Cardiac atrium fibroblast (primary cell): ENCODE results near the gene SPATA25. TPM values are rescaled to one million over a fixed set of nuclear protein-coding genes. Genes with fewer than 3 reads are reported as not detected.

ENCODE experiments used
- total RNA-seq: library from RNA; depleted of rRNA; stranded (reverse); fragments of >200 nt; gene quantifications from 2 replicates; pipeline ENCODE4 v1.2.3, GENCODE V29; 2015

Gene SPATA25
- not detected in 2 replicates for total RNA-seq

DNA sequence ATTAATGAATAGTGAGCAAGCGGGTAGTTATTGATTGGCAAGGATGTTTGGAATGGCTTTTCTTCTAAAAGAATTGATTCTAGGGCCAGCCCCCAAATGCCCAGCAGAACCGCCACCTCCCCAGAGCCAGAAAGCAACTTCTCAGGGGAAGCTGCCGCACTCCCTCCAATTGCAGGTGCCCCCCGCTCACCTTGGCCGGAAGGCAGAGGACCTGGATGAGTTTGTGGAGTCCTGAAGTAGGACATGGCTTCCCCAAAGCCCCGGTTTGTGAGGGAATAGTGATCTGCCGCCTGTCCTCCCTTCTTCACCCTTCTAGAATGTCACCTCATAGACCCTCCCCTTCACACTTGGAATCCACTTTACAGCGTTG lies at the start of gene SPATA25:
TSS of gene SPATA25 (minus strand) at position 277 of the 370 bp plus-strand sequence. CDS start at position 245, 32 bp downstream.

DNA sequence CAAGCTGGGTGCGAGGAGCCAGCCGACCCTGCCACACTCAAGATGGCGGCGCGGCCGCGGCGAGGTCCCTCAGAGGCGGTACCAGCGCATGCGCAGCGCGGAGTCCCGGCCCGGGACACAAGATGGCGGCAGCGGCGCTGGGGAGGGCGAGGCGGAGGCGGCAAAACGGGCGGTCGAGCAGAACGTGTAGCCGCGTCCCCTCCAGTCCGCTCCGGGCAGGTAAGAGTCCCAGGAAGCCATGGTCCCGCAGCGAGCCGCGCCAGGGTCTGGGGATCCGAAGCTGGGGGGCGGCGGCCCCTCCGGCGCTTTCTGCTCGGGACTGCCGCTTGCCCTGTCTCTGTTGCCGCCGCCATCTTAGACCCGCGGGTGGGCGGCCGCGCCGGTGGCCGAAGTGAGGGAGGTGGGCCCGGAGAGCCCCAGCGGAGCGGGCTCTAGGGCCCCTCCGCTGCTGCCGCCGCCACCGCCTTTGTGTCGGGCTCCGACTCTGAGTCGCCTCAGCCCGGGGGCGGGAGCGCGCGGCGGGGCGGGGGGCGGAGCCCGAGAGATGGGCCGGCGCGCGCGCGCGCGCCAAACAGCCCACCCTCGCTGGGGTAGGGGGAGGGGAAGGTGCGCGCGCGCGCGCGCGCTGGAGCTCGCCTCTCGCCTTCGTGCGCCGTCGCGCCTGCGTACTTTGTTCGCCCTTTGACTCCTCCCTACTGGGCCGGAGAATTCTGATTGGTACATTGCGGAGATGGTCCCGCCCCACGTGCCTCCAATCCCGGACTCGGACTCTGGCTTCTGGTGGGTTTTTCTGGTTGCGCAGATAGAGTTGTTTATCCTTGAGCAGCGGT lies 47.4 kb upstream of the SPATA25 start, which contains the start of gene PCIF1:
TSS of gene PCIF1 (plus strand) at position 98 of the 830 bp plus-strand sequence. CDS start 4,317 bp downstream, outside the sequence.

GRCh38 chr20:45911486-45912343 lies 24.3 kb upstream of the SPATA25 start, which contains the start of gene PLTP:
PLTP (minus strand) TSS chr20:45912155; CDS start chr20:45911452, 703 bp downstream.

GRCh38 chr20:45890985-45891983 lies 3.9 kb upstream of the SPATA25 start, which contains the start of the genes CTSA and NEURL2:
CTSA (plus strand) TSS chr20:45891335; CDS start chr20:45891569, 234 bp downstream.
NEURL2 (minus strand) TSS chr20:45891208; CDS start chr20:45890991, 217 bp downstream.

DNA sequence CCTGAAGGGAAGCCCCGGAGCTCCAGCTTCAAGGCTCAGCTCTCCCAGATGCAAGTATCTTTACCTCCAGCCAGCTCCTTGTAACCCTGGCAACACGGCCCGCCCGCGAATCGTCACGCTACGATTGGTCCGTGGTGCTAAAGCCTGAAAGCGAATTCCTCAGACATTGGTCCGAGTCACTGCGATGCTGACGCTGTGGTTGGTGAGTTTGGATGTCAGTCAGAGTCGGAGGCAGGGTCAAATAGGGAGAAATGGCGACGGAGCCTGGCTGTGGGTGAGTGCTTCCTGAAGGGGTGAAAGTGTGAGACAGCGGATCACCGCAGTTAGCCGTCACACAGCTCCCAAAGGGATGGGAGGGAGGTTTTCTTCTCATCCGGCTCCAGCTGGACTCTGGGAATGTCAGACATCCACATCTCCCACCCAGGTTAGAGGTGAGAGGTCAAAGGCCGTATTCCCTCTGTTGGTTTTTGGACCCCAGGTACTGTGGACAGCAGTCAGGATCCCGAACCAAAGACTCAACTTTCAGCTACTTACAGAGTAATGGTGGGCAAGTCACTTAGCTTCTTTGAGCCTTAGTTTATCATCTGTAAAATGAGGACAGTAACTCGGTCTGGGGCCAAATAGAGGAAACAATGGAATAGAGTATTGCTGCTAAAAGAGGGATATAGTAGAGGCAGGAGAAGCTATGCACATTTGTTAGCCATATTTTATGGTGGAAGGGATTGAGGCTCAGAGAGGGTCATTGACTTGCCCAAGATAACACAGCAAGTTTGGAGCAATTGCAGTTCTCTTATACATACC lies 6.2 kb downstream of the SPATA25 start, which contains the start of gene ZSWIM1:
TSS of gene ZSWIM1 (plus strand) at position 240 of the 801 bp plus-strand sequence. CDS start 1,366 bp downstream, outside the sequence.

GRCh38 chr20:45857114-45857881 lies 30.1 kb downstream of the SPATA25 start, which contains the start of the genes ACOT8 and ZSWIM3:
ACOT8 (minus strand) TSS chr20:45857392; CDS start chr20:45857315, 77 bp downstream.
ZSWIM3 (plus strand) TSS chr20:45857614; CDS start chr20:45857826, 212 bp downstream.

Other genes starting within 250 kb of the SPATA25 start
- gene WFDC11, start 217.4 kb downstream of the SPATA25 start, total RNA-seq: not detected in 2 replicates
- gene WFDC13, start 185.6 kb downstream of the SPATA25 start, total RNA-seq: not detected in 2 replicates
- gene WFDC10B, start 182.6 kb downstream of the SPATA25 start, total RNA-seq: not detected in 2 replicates
- not detected in 2 replicates for gene SPINT4, start 165.3 kb downstream of the SPATA25 start, total RNA-seq
- not detected in 2 replicates for gene WFDC3, start 95.7 kb downstream of the SPATA25 start, total RNA-seq
- 17.2 and 25.1 TPM in 2 replicates for gene DNTTIP1, start 95.7 kb downstream of the SPATA25 start, total RNA-seq
- 19.6 and 32.7 TPM in 2 replicates for gene UBE2C, start 75.0 kb downstream of the SPATA25 start, total RNA-seq
- not detected in 2 replicates for gene TNNC2, start 60.3 kb downstream of the SPATA25 start, total RNA-seq
- 33.6 and 41.5 TPM in 2 replicates for gene SNX21, start 53.8 kb downstream of the SPATA25 start, total RNA-seq
- 45.3 and 87.3 TPM in 2 replicates for gene ACOT8, start 30.2 kb downstream of the SPATA25 start, total RNA-seq
- gene ZSWIM3, start 30.0 kb downstream of the SPATA25 start, total RNA-seq: 2.9 and 6.1 TPM in 2 replicates
- 9.4 and 9.9 TPM in 2 replicates for gene ZSWIM1, start 6.4 kb downstream of the SPATA25 start, total RNA-seq
- gene NEURL2, start 3.6 kb upstream of the SPATA25 start, total RNA-seq: 1.1 and 1.9 TPM in 2 replicates
- 134 and 149 TPM in 2 replicates for gene CTSA, start 3.7 kb upstream of the SPATA25 start, total RNA-seq
- gene PLTP, start 24.5 kb upstream of the SPATA25 start, total RNA-seq: 60.6 and 107 TPM in 2 replicates
- 9.2 and 17.3 TPM in 2 replicates for gene PCIF1, start 47.1 kb upstream of the SPATA25 start, total RNA-seq
- 7.9 and 17.0 TPM in 2 replicates for gene ZNF335, start 84.6 kb upstream of the SPATA25 start, total RNA-seq
- gene MMP9, start 121.3 kb upstream of the SPATA25 start, total RNA-seq: 0.81 TPM in 1 of 2 replicates, not detected in the other
- gene SLC12A5, start 141.6 kb upstream of the SPATA25 start, total RNA-seq: 2.5 TPM in 1 of 2 replicates, not detected in the other
- 15.7 and 18.8 TPM in 2 replicates for gene NCOA5, start 202.3 kb upstream of the SPATA25 start, total RNA-seq
- gene CD40, start 230.7 kb upstream of the SPATA25 start, total RNA-seq: 7.8 and 13.3 TPM in 2 replicates